Mucosa of descending colon (tissue), 3 donors: Measurements from ENCODE around the gene GSS. TPM values are rescaled to one million over a fixed set of nuclear protein-coding genes. Genes with fewer than 3 reads are reported as not detected.
"Not testable (repeated sequence)": the region's sequence is repeated elsewhere in the genome, so short reads cannot be mapped to it uniquely, and the experiment has no call there.

Experiments
- ATAC-seq: fragments of 200-7000 bp; cut with Tn5 transposase; one replicate; pipeline ENCODE4 v1.9.1; 2020; ENCODE audit warnings: mild to moderate bottlenecking, moderate library complexity
- DNase-seq, 3 donors: peaks; one replicate each; pipeline ENCODE4 v3.0.0-alpha.2; 2020
- H3K36me3 ChIP-seq: fragments of 200-600 bp; one replicate; pipeline ENCODE4 v1.8.0; 2021; ENCODE audit warnings: low read depth, mild to moderate bottlenecking
- H3K4me1 ChIP-seq: fragments of 200-600 bp; one replicate; pipeline ENCODE4 v1.8.0; 2021; ENCODE audit warnings: low read depth, mild to moderate bottlenecking
- H3K4me3 ChIP-seq: fragments of 200-600 bp; one replicate; pipeline ENCODE4 v1.8.0; 2021; ENCODE audit warnings: mild to moderate bottlenecking
- H3K9me3 ChIP-seq: fragments of 200-600 bp; one replicate; pipeline ENCODE4 v1.8.0; 2021; ENCODE audit warnings: mild to moderate bottlenecking
- intact Hi-C, 2 donors: fragments of 100-400 bp; cut with DNase I in 1 of 2; cut with micrococcal nuclease in 1 of 2; formaldehyde crosslinking; loops; one replicate each; pipeline versions ENCODE4 v1.11.0 to v1.11.1; 2022; cut with DNase I, micrococcal nuclease
- total RNA-seq, 3 donors: library from RNA; stranded (reverse); fragmentation: NEBNext Ultra II Directional in 2 of 3; extraction: Animal tissue kit (Norgen Biotek cat#: 25700) in 2 of 3; gene quantifications; one replicate each; pipeline versions ENCODE4 v1.2.1 to v1.2.4, GENCODE V29; 2021 to 2023
- TF ChIP-seq, protein P1 (sequence below): fragments of 200-600 bp; IDR thresholded peaks from one replicate; pipeline ENCODE4 v1.8.0; 2022; ENCODE audit warnings: antibody characterized with exemption, mild to moderate bottlenecking
- donor health status: DM: no; HTN: no; CAD: no; lungs with moderate emphysema.
- donor health status: DM: no; HTN: no; CAD: no.
- donor health status: DM: no; HTN: yes; CAD: no.

GSS gene
- total RNA-seq, 3 donors from 2014 or later = 45.2 to 97.3 (median 91.8) TPM

GRCh38 chr20:34915131-34915530 lies 40.5 kb downstream of the GSS start:
- peaks cover 34% of the 10 kb centered on the region for H3K4me1 ChIP-seq
- no peak for ATAC-seq
- H3K9me3 ChIP-seq = no peaks in the 10 kb centered on the region

GRCh38 chr20:34907616-34908469 lies 47.8 kb downstream of the GSS start:
- ATAC-seq (peak; percentile 88), DNase-seq (peak in 2 of 3 donors; percentile 62 to 76)
- TF ChIP-seq, protein P1, sequence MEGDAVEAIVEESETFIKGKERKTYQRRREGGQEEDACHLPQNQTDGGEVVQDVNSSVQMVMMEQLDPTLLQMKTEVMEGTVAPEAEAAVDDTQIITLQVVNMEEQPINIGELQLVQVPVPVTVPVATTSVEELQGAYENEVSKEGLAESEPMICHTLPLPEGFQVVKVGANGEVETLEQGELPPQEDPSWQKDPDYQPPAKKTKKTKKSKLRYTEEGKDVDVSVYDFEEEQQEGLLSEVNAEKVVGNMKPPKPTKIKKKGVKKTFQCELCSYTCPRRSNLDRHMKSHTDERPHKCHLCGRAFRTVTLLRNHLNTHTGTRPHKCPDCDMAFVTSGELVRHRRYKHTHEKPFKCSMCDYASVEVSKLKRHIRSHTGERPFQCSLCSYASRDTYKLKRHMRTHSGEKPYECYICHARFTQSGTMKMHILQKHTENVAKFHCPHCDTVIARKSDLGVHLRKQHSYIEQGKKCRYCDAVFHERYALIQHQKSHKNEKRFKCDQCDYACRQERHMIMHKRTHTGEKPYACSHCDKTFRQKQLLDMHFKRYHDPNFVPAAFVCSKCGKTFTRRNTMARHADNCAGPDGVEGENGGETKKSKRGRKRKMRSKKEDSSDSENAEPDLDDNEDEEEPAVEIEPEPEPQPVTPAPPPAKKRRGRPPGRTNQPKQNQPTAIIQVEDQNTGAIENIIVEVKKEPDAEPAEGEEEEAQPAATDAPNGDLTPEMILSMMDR = no peak
- Histone ChIP-seq H3K4me3 (no peak overlapping the region), H3K4me1 (peaks cover 41% of the 10 kb centered on the region), H3K9me3 (no peaks in the 10 kb centered on the region), H3K36me3 (no peaks in the 10 kb centered on the region)
- intact Hi-C loops = no loop called here

More at GRCh38 chr20:34915131-34915530, 40.5 kb downstream of the GSS start:
- Histone ChIP-seq H3K4me3 (no peak overlapping the region), H3K36me3 (no peaks in the 10 kb centered on the region)
- peak in 1 of 3 donors; percentile 28 for DNase-seq
- TF ChIP-seq, protein P1 = no peak
- intact Hi-C loops = no loop called here

GRCh38 chr20:34904202-34904621 lies 51.4 kb downstream of the GSS start:
- H3K9me3 ChIP-seq = no peaks in the 10 kb centered on the region
- intact Hi-C loops = no loop called here
- H3K4me3 ChIP-seq = no peak overlapping the region
- peak; percentile 26 for ATAC-seq
- TF ChIP-seq, protein P1 = no peak
- DNase-seq = no peak
- no peaks in the 10 kb centered on the region for H3K36me3 ChIP-seq
- peaks cover 41% of the 10 kb centered on the region for H3K4me1 ChIP-seq

GRCh38 chr20:34898731-34899130 lies 56.9 kb downstream of the GSS start:
- H3K4me1 ChIP-seq = peaks cover 39% of the 10 kb centered on the region
- H3K4me3 ChIP-seq, ATAC-seq, H3K36me3 ChIP-seq, H3K9me3 ChIP-seq, DNase-seq, intact Hi-C loops: not testable (repeated sequence)

GRCh38 chr20:34898129-34898528 lies 57.5 kb downstream of the GSS start:
- intact Hi-C loops, H3K9me3 ChIP-seq, ATAC-seq, DNase-seq, H3K4me3 ChIP-seq, H3K36me3 ChIP-seq: not testable (repeated sequence)
- peaks cover 40% of the 10 kb centered on the region for H3K4me1 ChIP-seq

DNA sequence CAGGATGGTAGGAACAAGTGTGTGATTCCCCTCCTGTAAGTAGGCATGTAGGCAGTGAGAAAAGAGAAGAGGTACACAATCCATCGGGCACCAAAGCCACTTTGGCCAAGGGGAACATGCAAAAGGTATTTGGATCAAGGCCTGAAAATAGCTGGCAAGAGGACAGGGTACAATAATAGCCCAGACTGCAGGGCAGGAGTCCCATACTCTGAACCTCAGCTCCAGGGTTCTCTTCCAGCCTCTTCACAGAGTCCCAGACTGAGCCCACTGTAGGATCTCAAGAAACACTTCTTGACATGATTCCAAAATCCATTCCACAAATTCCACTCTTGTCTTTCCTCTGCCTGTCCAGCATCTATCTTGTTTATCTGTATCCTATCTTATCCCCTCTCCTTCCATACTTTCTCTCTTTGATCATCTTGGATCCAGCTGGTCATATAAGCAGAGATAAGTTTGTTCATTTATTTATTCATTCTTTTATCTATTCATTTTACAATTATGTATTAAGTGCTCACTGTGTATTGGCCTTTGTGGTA lies 59.5 kb downstream of the GSS start:
- DNase-seq (no peak), ATAC-seq (peak; percentile 26)
- Histone ChIP-seq H3K4me1 (peaks cover 41% of the 10 kb centered on the region), H3K9me3 (no peaks in the 10 kb centered on the region), H3K4me3 (no peak overlapping the region), H3K36me3 (no peaks in the 10 kb centered on the region)
- TF ChIP-seq, protein P1 = no peak
- intact Hi-C loops = no loop called here
